ENCODE results near the gene MGAT5B.
"Not testable (repeated sequence)": the region's sequence is repeated elsewhere in the genome, so short reads cannot be mapped to it uniquely, and the experiment has no call there.

The MGAT5B gene

GRCh38 chr17:76973040-76973439 lies 104.8 kb downstream of the MGAT5B start:
- in situ Hi-C loops (cut with MboI; ENCODE audit: low sequenced_read_pairs, unreplicated experiment), result no loop called here
- no peak for DNase-seq (ENCODE audit: low spot score)
- no peak for TF ChIP-seq CTCF (IDR thresholded peaks at IDR 0.05; ENCODE audit: borderline replicate concordance, control extremely low read depth, extremely low read depth, insufficient read depth, missing control alignments)

GRCh38 chr17:76974721-76975120 lies 106.5 kb downstream of the MGAT5B start:
- in situ Hi-C loops (cut with MboI; ENCODE audit: low sequenced_read_pairs, unreplicated experiment), result no loop called here
- no peak for DNase-seq (ENCODE audit: low spot score)
- TF ChIP-seq CTCF (IDR thresholded peaks at IDR 0.05; ENCODE audit: borderline replicate concordance, control extremely low read depth, extremely low read depth, insufficient read depth, missing control alignments), result no peak

GRCh38 chr17:76978050-76978449 lies 109.8 kb downstream of the MGAT5B start:
- in situ Hi-C loops (cut with MboI; ENCODE audit: low sequenced_read_pairs, unreplicated experiment); DNase-seq (ENCODE audit: low spot score): not testable (repeated sequence)

GRCh38 chr17:76981545-76982295 lies 113.5 kb downstream of the MGAT5B start:
- no peak for TF ChIP-seq CTCF (IDR thresholded peaks at IDR 0.05; ENCODE audit: borderline replicate concordance, control extremely low read depth, extremely low read depth, insufficient read depth, missing control alignments)
- no peak for DNase-seq (ENCODE audit: low spot score)
- in situ Hi-C loops (cut with MboI; ENCODE audit: low sequenced_read_pairs, unreplicated experiment), result no loop called here

- no peak for DNase-seq (ENCODE audit: low spot score)
- no peak for TF ChIP-seq CTCF (IDR thresholded peaks at IDR 0.05; ENCODE audit: borderline replicate concordance, control extremely low read depth, extremely low read depth, insufficient read depth, missing control alignments)
- in situ Hi-C loops (cut with MboI; ENCODE audit: low sequenced_read_pairs, unreplicated experiment), result no loop called here
Observed at GRCh38 chr17:76982408-76983074, 114.3 kb downstream of the MGAT5B start.

- no peak for TF ChIP-seq CTCF (IDR thresholded peaks at IDR 0.05; ENCODE audit: borderline replicate concordance, control extremely low read depth, extremely low read depth, insufficient read depth, missing control alignments)
- in situ Hi-C loops (cut with MboI; ENCODE audit: low sequenced_read_pairs, unreplicated experiment), result no loop called here
- no peak for DNase-seq (ENCODE audit: low spot score)
Observed at GRCh38 chr17:76983075-76983775, 115.0 kb downstream of the MGAT5B start.

- no peak for TF ChIP-seq CTCF (IDR thresholded peaks at IDR 0.05; ENCODE audit: borderline replicate concordance, control extremely low read depth, extremely low read depth, insufficient read depth, missing control alignments)
- in situ Hi-C loops (cut with MboI; ENCODE audit: low sequenced_read_pairs, unreplicated experiment), result no loop called here
- DNase-seq (ENCODE audit: low spot score), result no peak
Observed at GRCh38 chr17:76986365-76986764, 118.2 kb downstream of the MGAT5B start.
